ENCODE results near the gene CRTAC1. TPM values are rescaled to one million over a fixed set of nuclear protein-coding genes. Genes with fewer than 3 reads are reported as not detected.

Gene CRTAC1
- polyA plus RNA-seq, 1 donor (not counting 4 experiments of a cell fraction or from before 2014, with no cell fraction given): not detected

DNA sequence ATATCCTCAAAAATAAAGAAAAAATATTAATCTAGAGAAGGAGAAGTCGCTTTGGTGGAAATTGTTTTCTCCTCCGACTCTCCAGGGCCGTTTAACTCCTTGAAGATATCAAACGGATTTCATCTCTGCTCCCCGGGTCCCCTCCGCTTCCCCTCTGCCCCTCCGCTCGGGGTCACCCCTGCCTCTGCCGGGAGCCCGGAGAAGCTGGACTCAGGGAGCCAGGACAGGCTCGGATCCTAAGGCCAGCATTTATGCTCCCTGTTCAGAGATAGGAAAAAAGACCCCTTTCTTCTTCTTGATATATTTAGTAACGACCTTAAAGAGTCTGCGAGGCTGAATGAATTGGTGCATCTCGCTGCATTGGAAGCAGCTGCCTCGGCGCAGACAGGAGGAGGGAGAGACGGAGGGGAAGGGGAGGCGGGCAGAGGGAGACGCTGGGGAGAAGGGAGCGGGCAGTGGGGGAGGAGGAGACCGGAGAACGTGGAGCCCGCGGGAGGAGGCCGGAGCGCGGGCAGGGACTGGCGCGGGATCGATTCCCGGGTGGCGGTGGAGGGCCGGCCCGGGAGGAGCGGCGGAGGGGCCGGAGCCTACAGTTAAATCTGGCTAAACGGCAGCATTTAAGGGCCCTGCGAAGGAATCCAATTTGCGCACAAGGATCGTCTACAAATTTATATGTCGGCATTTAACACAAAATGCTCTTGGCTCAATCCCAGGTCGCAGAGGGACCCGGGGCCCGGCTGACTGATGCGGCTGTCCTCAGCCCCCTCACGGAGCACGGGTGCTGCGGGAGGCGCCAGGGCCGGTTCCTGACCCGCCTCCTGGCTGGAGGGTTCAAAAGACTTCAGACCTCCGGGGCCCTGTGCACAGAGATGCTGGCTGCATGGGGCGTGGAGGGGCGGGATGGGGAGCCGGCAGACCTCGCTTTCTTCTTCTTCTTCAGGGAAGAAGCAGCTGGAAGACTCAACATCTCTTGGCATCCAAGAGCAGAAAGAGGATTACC lies 55.6 kb downstream of the CRTAC1 start:
- no peaks in the 10 kb centered on the region for H3K79me2 ChIP-seq (ENCODE audit: control insufficient read depth, insufficient read depth, low read length)
- no peaks in the 10 kb centered on the region for H3K9me3 ChIP-seq (ENCODE audit: control insufficient read depth, low read depth, low read length)
- H3K36me3 ChIP-seq (ENCODE audit: control insufficient read depth in 2 of 2, extremely low read depth in 1 of 2, insufficient read depth in 2 of 2, low read length in 2 of 2): no peaks in the 10 kb centered on the region
- no peaks in the 10 kb centered on the region for H3K4me1 ChIP-seq (ENCODE audit: control insufficient read depth, extremely low read depth, insufficient read depth, low read length)
- H2AFZ ChIP-seq (ENCODE audit: control insufficient read depth, low read length): no peak overlapping the region
- H3K4me3 ChIP-seq (ENCODE audit: control insufficient read depth in 2 of 3, extremely low read depth in 1 of 3, insufficient read depth in 2 of 3, low read depth in 1 of 3, low read length in 3 of 3): no peak overlapping the region
- DNase-seq (ENCODE audit: low read depth, low spot score) (no peak), FAIRE-seq (no peak)
- dilution Hi-C loops (cut with MboI; ENCODE audit: extremely low pct_ligation_motif_present, low sequenced_read_pairs): no loop called here
- H3K9ac ChIP-seq (ENCODE audit: control insufficient read depth, extremely low read depth, insufficient read depth, low read length): no peak overlapping the region
- no peak overlapping the region for H3K27ac ChIP-seq (ENCODE audit: control insufficient read depth, insufficient read depth, low read length)
- TF ChIP-seq, protein P1, sequence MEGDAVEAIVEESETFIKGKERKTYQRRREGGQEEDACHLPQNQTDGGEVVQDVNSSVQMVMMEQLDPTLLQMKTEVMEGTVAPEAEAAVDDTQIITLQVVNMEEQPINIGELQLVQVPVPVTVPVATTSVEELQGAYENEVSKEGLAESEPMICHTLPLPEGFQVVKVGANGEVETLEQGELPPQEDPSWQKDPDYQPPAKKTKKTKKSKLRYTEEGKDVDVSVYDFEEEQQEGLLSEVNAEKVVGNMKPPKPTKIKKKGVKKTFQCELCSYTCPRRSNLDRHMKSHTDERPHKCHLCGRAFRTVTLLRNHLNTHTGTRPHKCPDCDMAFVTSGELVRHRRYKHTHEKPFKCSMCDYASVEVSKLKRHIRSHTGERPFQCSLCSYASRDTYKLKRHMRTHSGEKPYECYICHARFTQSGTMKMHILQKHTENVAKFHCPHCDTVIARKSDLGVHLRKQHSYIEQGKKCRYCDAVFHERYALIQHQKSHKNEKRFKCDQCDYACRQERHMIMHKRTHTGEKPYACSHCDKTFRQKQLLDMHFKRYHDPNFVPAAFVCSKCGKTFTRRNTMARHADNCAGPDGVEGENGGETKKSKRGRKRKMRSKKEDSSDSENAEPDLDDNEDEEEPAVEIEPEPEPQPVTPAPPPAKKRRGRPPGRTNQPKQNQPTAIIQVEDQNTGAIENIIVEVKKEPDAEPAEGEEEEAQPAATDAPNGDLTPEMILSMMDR (optimal IDR thresholded peaks at IDR 0.05 in 1 of 3, IDR thresholded peaks at IDR 0.05 in 1 of 3, conservative IDR thresholded peaks at IDR 0.05 in 1 of 3; ENCODE audit: extremely low read depth in 1 of 3, insufficient read depth in 2 of 3, low read length in 3 of 3): no peak
- TF ChIP-seq EZH2 (IDR thresholded peaks at IDR 0.05; ENCODE audit: low read length): no peak
- H3K4me2 ChIP-seq (ENCODE audit: control insufficient read depth, extremely low read depth, insufficient read depth, low read depth, low read length): no peak overlapping the region
- no peaks in the 10 kb centered on the region for H3K9me1 ChIP-seq (ENCODE audit: control insufficient read depth, extremely low read depth, insufficient read depth, low read length)
- H4K20me1 ChIP-seq (ENCODE audit: control insufficient read depth, extremely low read depth, insufficient read depth, low read length): no peaks in the 10 kb centered on the region
- peaks cover 19% of the 10 kb centered on the region for H3K27me3 ChIP-seq (ENCODE audit: control insufficient read depth, extremely low read depth, insufficient read depth, low read length)

DNA sequence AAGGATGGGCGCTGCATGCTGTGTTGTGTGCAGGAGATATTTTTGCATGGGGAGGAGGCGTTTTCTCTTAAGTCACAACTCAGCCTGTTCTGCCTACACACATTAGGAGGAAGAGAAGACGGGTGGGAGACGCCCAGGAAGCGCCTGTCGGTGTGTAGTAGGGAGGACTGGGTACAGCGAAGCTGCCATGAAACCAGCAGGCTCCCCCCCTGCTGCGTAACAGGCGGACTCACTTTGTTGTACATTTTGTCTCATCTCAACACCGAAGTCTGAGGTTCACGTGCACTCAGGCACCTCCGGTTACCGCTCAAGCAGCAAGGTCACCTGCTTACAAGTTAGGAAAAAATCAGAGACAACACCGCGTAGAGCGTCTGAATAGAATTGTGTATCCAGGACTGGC lies 56.3 kb downstream of the CRTAC1 start:
- TF ChIP-seq EZH2 (IDR thresholded peaks at IDR 0.05; ENCODE audit: low read length): no peak
- TF ChIP-seq, protein P1 (optimal IDR thresholded peaks at IDR 0.05 in 1 of 3, IDR thresholded peaks at IDR 0.05 in 1 of 3, conservative IDR thresholded peaks at IDR 0.05 in 1 of 3; ENCODE audit: extremely low read depth in 1 of 3, insufficient read depth in 2 of 3, low read length in 3 of 3): no peak
- peaks cover 19% of the 10 kb centered on the region for H3K27me3 ChIP-seq (ENCODE audit: control insufficient read depth, extremely low read depth, insufficient read depth, low read length)
- FAIRE-seq: no peak

More for the DNA sequence above, 56.3 kb downstream of the CRTAC1 start:
- dilution Hi-C loops (cut with MboI; ENCODE audit: extremely low pct_ligation_motif_present, low sequenced_read_pairs): no loop called here
- Histone ChIP-seq H3K4me2 (ENCODE audit: control insufficient read depth, extremely low read depth, insufficient read depth, low read depth, low read length) (no peak overlapping the region), H3K9ac (ENCODE audit: control insufficient read depth, extremely low read depth, insufficient read depth, low read length) (no peak overlapping the region), H2AFZ (ENCODE audit: control insufficient read depth, low read length) (no peak overlapping the region), H3K27ac (ENCODE audit: control insufficient read depth, insufficient read depth, low read length) (no peak overlapping the region), H3K9me1 (ENCODE audit: control insufficient read depth, extremely low read depth, insufficient read depth, low read length) (no peaks in the 10 kb centered on the region), H4K20me1 (ENCODE audit: control insufficient read depth, extremely low read depth, insufficient read depth, low read length) (no peaks in the 10 kb centered on the region), H3K36me3 (ENCODE audit: control insufficient read depth in 2 of 2, extremely low read depth in 1 of 2, insufficient read depth in 2 of 2, low read length in 2 of 2) (no peaks in the 10 kb centered on the region), H3K79me2 (ENCODE audit: control insufficient read depth, insufficient read depth, low read length) (no peaks in the 10 kb centered on the region), H3K4me1 (ENCODE audit: control insufficient read depth, extremely low read depth, insufficient read depth, low read length) (no peaks in the 10 kb centered on the region), H3K4me3 (ENCODE audit: control insufficient read depth in 2 of 3, extremely low read depth in 1 of 3, insufficient read depth in 2 of 3, low read depth in 1 of 3, low read length in 3 of 3) (no peak overlapping the region), H3K9me3 (ENCODE audit: control insufficient read depth, low read depth, low read length) (no peaks in the 10 kb centered on the region)
- no peak for DNase-seq (ENCODE audit: low read depth, low spot score)

Data from keratinocyte (primary cell).